ENCODE measurements around the gene DCHS1.

Gene DCHS1

DNA sequence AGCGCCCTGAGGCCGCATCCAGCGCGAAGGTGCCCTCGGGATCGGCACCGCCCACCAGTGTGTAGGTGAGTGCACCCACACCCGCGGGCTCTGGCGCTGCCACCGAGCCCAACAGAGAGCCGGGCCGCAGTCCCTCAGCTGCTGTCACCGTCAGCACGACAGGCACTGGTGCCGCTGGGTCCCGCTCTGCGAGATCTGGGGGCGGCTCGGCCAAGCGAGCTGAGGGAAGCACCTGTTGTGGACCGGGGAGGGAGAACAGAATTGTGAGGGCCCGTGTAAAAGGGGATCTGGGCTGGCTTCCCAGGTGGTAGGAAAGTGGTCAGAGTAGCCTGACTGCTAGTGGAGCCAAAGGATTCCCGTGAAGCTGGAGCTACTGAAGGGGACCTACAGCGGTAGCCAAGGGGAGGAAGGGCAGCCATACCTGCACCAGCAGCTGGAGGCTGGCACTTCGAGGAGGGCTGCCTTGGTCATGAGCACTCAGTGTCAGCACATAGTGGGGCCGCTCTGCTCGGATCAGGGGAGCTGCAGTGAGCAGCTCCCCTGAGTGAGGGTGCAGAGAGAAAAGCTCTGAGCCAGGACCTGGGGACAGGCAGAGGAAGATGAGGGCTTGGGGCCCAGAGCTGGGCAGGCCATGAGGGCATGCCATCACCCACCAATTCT, 24.8 kb downstream of the DCHS1 start:
- CTCF ChIA-PET: interaction anchor here (1.0 kb wide), 1 partner anchor 251 kb away, joined by 3 read pairs; no protein-coding TSS in a partner anchor
- no peak for DNase-seq (ENCODE audit: low spot score)
- POLR2A ChIA-PET (ENCODE audit: low non-redundant PET): no interaction called here
- no peak overlapping the region for H3K27ac ChIP-seq
- TF ChIP-seq, protein P1, sequence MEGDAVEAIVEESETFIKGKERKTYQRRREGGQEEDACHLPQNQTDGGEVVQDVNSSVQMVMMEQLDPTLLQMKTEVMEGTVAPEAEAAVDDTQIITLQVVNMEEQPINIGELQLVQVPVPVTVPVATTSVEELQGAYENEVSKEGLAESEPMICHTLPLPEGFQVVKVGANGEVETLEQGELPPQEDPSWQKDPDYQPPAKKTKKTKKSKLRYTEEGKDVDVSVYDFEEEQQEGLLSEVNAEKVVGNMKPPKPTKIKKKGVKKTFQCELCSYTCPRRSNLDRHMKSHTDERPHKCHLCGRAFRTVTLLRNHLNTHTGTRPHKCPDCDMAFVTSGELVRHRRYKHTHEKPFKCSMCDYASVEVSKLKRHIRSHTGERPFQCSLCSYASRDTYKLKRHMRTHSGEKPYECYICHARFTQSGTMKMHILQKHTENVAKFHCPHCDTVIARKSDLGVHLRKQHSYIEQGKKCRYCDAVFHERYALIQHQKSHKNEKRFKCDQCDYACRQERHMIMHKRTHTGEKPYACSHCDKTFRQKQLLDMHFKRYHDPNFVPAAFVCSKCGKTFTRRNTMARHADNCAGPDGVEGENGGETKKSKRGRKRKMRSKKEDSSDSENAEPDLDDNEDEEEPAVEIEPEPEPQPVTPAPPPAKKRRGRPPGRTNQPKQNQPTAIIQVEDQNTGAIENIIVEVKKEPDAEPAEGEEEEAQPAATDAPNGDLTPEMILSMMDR (conservative IDR thresholded peaks at IDR 0.05; ENCODE audit: low read depth): no peak

- TF ChIP-seq, protein P1 (conservative IDR thresholded peaks at IDR 0.05; ENCODE audit: low read depth): no peak
- DNase-seq (ENCODE audit: low spot score): no peak
- no peak overlapping the region for H3K27ac ChIP-seq
- POLR2A ChIA-PET (ENCODE audit: low non-redundant PET): no interaction called here
- CTCF ChIA-PET: no interaction called here
Observed at GRCh38 chr11:6629892-6630631, 25.5 kb downstream of the DCHS1 start.

- TF ChIP-seq, protein P1 (conservative IDR thresholded peaks at IDR 0.05; ENCODE audit: low read depth): no peak
- H3K27ac ChIP-seq: no peak overlapping the region
- no peak for DNase-seq (ENCODE audit: low spot score)
- POLR2A ChIA-PET (ENCODE audit: low non-redundant PET): no interaction called here
- CTCF ChIA-PET: no interaction called here
Observed at GRCh38 chr11:6629573-6629891, 26.1 kb downstream of the DCHS1 start.

- POLR2A ChIA-PET (ENCODE audit: low non-redundant PET): no interaction called here
- TF ChIP-seq, protein P1 (conservative IDR thresholded peaks at IDR 0.05; ENCODE audit: low read depth): no peak
- H3K27ac ChIP-seq: no peak overlapping the region
- DNase-seq (ENCODE audit: low spot score): no peak
- CTCF ChIA-PET: no interaction called here
Observed at GRCh38 chr11:6628526-6628925, 27.1 kb downstream of the DCHS1 start.

GRCh38 chr11:6627762-6628241, 27.8 kb downstream of the DCHS1 start:
- CTCF ChIA-PET: no interaction called here
- POLR2A ChIA-PET (ENCODE audit: low non-redundant PET): interaction anchor here (0.6 kb wide), 1 partner anchor 8 kb away, joined by 4 read pairs; the partner anchor contains the start of gene TPP1

DNA sequence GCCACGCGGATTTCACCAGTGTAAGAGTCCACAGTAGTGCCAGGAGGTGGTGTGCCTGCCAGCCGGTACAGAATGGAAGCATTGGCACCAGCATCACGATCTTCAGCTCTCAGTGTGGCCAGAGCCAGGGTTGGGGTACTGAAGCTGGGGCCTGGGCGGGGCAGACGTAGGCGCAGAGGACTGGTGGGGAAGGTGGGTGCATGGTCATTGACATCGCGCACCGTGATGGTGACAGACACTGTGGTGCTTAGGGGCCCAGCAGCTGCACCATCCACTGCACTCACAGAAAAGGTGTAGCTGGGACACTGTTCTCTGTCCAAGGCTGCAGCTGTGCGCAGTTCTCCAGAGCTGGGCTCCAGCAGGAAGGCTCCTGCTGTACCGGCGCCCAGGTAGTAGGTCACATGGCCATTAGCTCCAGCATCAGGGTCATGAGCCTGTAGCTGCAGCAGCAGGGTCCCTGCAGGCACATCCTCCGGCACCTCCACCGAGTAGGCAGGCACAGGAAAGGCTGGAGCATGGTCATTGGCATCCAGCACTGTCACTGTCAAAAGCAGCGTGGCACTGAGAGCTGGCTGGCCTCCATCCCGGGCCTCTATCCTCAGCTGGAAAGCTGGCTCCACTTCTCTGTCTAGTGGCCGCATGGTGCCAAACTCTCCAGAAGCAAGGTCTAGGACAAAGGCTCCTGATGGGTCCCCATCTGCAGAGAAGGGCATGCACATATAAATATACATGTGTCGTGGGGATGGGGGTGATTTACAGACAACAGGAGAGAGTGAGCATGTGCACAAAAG, 28.4 kb downstream of the DCHS1 start:
- TF ChIP-seq, protein P1 (conservative IDR thresholded peaks at IDR 0.05; ENCODE audit: low read depth): no peak
- ChIA-PET CTCF (no interaction called here), POLR2A (ENCODE audit: low non-redundant PET) (interaction anchor here (0.6 kb wide), 1 partner anchor 8 kb away, joined by 4 read pairs; the partner anchor contains the start of gene TPP1)
- no peak overlapping the region for H3K27ac ChIP-seq
- no peak for DNase-seq (ENCODE audit: low spot score)

More at GRCh38 chr11:6627762-6628241, 27.8 kb downstream of the DCHS1 start:
- TF ChIP-seq, protein P1 (conservative IDR thresholded peaks at IDR 0.05; ENCODE audit: low read depth): no peak
- H3K27ac ChIP-seq: no peak overlapping the region
- no peak for DNase-seq (ENCODE audit: low spot score)

Data from RWPE1 (cell line).